ENCODE data around the gene KCNH6.

KCNH6 gene

GRCh38 chr17:63573634-63574033 lies 50.5 kb downstream of the KCNH6 start:
- FAIRE-seq (no peak), DNase-seq (ENCODE audit: insufficient read length, low spot score) (no peak)
- no peak for TF ChIP-seq POLR2A (IDR thresholded peaks at IDR 0.05; ENCODE audit: low read depth, low read length)
- no peak for TF ChIP-seq POU2F2 (IDR thresholded peaks at IDR 0.05; ENCODE audit: low read depth, low read length)
- no peak for TF ChIP-seq POLR2AphosphoS5 (IDR thresholded peaks at IDR 0.05; ENCODE audit: low read depth, low read length)
- TF ChIP-seq PAX5 (IDR thresholded peaks at IDR 0.05; ENCODE audit: insufficient read depth, low read length, severe bottlenecking), result no peak
- TF ChIP-seq SPI1 (IDR thresholded peaks at IDR 0.05; ENCODE audit: low read depth, low read length), result no peak
- no peak for TF ChIP-seq TAF1 (IDR thresholded peaks at IDR 0.05; ENCODE audit: low read depth, low read length)

GRCh38 chr17:63578027-63578768 lies 55.0 kb downstream of the KCNH6 start:
- TF ChIP-seq POU2F2 (IDR thresholded peaks at IDR 0.05; ENCODE audit: low read depth, low read length), result no peak
- no peak for TF ChIP-seq POLR2A (IDR thresholded peaks at IDR 0.05; ENCODE audit: low read depth, low read length)
- no peak for TF ChIP-seq POLR2AphosphoS5 (IDR thresholded peaks at IDR 0.05; ENCODE audit: low read depth, low read length)
- no peak for TF ChIP-seq SPI1 (IDR thresholded peaks at IDR 0.05; ENCODE audit: low read depth, low read length)
- TF ChIP-seq TAF1 (IDR thresholded peaks at IDR 0.05; ENCODE audit: low read depth, low read length), result no peak
- no peak for TF ChIP-seq PAX5 (IDR thresholded peaks at IDR 0.05; ENCODE audit: insufficient read depth, low read length, severe bottlenecking)
- DNase-seq (ENCODE audit: insufficient read length, low spot score), result no peak
- no peak for FAIRE-seq

GRCh38 chr17:63578769-63579111 lies 55.6 kb downstream of the KCNH6 start:
- no peak for FAIRE-seq
- DNase-seq (ENCODE audit: insufficient read length, low spot score), result no peak
- TF ChIP-seq TAF1 (IDR thresholded peaks at IDR 0.05; ENCODE audit: low read depth, low read length) (no peak), SPI1 (IDR thresholded peaks at IDR 0.05; ENCODE audit: low read depth, low read length) (no peak), POLR2AphosphoS5 (IDR thresholded peaks at IDR 0.05; ENCODE audit: low read depth, low read length) (no peak), PAX5 (IDR thresholded peaks at IDR 0.05; ENCODE audit: insufficient read depth, low read length, severe bottlenecking) (no peak), POU2F2 (IDR thresholded peaks at IDR 0.05; ENCODE audit: low read depth, low read length) (no peak), POLR2A (IDR thresholded peaks at IDR 0.05; ENCODE audit: low read depth, low read length) (no peak)

- DNase-seq (ENCODE audit: insufficient read length, low spot score) (no peak), FAIRE-seq (no peak)
- TF ChIP-seq POU2F2 (IDR thresholded peaks at IDR 0.05; ENCODE audit: low read depth, low read length) (no peak), SPI1 (IDR thresholded peaks at IDR 0.05; ENCODE audit: low read depth, low read length) (no peak)
These were observed 56.5 kb downstream of the KCNH6 start for GRCh38 chr17:63579633-63580032.

- TF ChIP-seq POLR2AphosphoS5 (IDR thresholded peaks at IDR 0.05; ENCODE audit: low read depth, low read length), result no peak
- no peak for TF ChIP-seq POLR2A (IDR thresholded peaks at IDR 0.05; ENCODE audit: low read depth, low read length)
- TF ChIP-seq SPI1 (IDR thresholded peaks at IDR 0.05; ENCODE audit: low read depth, low read length), result no peak
- TF ChIP-seq POU2F2 (IDR thresholded peaks at IDR 0.05; ENCODE audit: low read depth, low read length), result no peak
- TF ChIP-seq PAX5 (IDR thresholded peaks at IDR 0.05; ENCODE audit: insufficient read depth, low read length, severe bottlenecking), result no peak
- TF ChIP-seq TAF1 (IDR thresholded peaks at IDR 0.05; ENCODE audit: low read depth, low read length), result no peak
- DNase-seq (ENCODE audit: insufficient read length, low spot score) (no peak), FAIRE-seq (no peak)
These were observed 64.6 kb downstream of the KCNH6 start for GRCh38 chr17:63587770-63588169.

GRCh38 chr17:63588797-63589196 lies 65.6 kb downstream of the KCNH6 start:
- DNase-seq (ENCODE audit: insufficient read length, low spot score) (no peak), FAIRE-seq (no peak)
- TF ChIP-seq POLR2A (IDR thresholded peaks at IDR 0.05; ENCODE audit: low read depth, low read length) (no peak), PAX5 (IDR thresholded peaks at IDR 0.05; ENCODE audit: insufficient read depth, low read length, severe bottlenecking) (no peak), POLR2AphosphoS5 (IDR thresholded peaks at IDR 0.05; ENCODE audit: low read depth, low read length) (no peak), POU2F2 (IDR thresholded peaks at IDR 0.05; ENCODE audit: low read depth, low read length) (no peak), TAF1 (IDR thresholded peaks at IDR 0.05; ENCODE audit: low read depth, low read length) (no peak), SPI1 (IDR thresholded peaks at IDR 0.05; ENCODE audit: low read depth, low read length) (no peak)

DNA sequence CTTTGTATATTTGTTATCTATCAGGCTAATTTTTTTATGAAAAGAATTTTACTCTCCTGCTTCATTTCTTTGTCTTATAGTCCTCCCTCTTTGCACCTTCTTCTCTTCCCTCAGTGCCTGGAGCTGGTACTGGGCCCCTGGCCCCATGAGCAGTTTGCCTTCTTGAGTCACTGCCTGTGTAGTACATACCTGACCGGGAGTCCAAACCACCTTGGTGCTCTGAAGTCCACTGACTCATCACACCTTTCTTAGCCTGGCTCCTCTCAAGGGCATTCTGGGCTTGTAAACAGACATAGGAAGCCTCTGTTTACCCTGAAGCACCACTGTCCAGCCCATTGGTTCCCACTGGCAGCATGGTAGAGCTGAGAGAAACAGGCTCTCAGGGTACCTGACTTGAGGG lies 66.5 kb downstream of the KCNH6 start:
- no peak for TF ChIP-seq PAX5 (IDR thresholded peaks at IDR 0.05; ENCODE audit: insufficient read depth, low read length, severe bottlenecking)
- no peak for TF ChIP-seq TAF1 (IDR thresholded peaks at IDR 0.05; ENCODE audit: low read depth, low read length)
- TF ChIP-seq POLR2AphosphoS5 (IDR thresholded peaks at IDR 0.05; ENCODE audit: low read depth, low read length), result no peak
- no peak for TF ChIP-seq SPI1 (IDR thresholded peaks at IDR 0.05; ENCODE audit: low read depth, low read length)
- no peak for TF ChIP-seq POLR2A (IDR thresholded peaks at IDR 0.05; ENCODE audit: low read depth, low read length)
- no peak for TF ChIP-seq POU2F2 (IDR thresholded peaks at IDR 0.05; ENCODE audit: low read depth, low read length)
- FAIRE-seq (no peak), DNase-seq (ENCODE audit: insufficient read length, low spot score) (no peak)

DNA sequence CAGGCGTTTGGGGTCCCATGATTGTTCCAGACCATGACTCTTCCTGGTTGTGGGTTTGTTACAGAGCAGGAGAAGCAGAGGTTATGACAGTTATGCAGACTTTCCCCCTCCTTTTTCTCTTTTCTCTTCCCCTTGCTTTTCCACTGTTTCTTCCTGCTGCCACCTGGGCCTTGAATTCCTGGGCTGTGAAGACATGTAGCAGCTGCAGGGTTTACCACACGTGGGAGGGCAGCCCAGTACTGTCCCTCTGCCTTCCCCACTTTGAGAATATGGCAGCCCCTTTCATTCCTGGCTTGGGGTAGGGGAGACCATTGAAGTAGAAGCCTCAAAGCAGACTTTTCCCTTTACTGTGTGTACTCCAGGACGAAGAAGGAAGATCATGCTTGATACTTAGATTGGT lies 69.6 kb downstream of the KCNH6 start:
- DNase-seq (ENCODE audit: insufficient read length, low spot score) (no peak), FAIRE-seq (no peak)
- TF ChIP-seq PAX5 (IDR thresholded peaks at IDR 0.05; ENCODE audit: insufficient read depth, low read length, severe bottlenecking) (no peak), POLR2A (IDR thresholded peaks at IDR 0.05; ENCODE audit: low read depth, low read length) (no peak), POU2F2 (IDR thresholded peaks at IDR 0.05; ENCODE audit: low read depth, low read length) (no peak)

DNA sequence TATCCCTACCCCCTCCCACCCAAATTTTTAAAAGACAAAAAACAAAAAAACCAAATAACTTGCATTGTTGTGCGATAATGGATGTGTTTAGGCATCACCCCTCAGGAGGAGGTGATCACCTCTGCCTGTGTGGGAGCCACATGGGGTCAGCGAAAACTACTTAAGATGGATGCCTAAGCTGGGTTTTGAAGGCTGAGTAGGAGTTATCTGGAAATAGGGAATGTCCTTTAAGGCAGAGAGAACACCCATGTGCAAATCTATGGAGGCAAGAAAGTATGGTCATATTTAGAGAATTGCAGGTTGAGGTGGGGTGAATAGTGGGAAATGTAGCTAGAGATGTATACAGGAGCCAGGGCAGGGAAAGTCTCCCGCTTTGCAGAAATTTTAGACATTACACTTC lies 72.0 kb downstream of the KCNH6 start:
- no peak for TF ChIP-seq SPI1 (IDR thresholded peaks at IDR 0.05; ENCODE audit: low read depth, low read length)
- TF ChIP-seq POLR2A (IDR thresholded peaks at IDR 0.05; ENCODE audit: low read depth, low read length), result no peak
- TF ChIP-seq POU2F2 (IDR thresholded peaks at IDR 0.05; ENCODE audit: low read depth, low read length), result no peak
- FAIRE-seq (no peak), DNase-seq (ENCODE audit: insufficient read length, low spot score) (no peak)

Data from GM12891 (cell line).